Uterus (tissue), 4 donors: ENCODE results near the gene LMBR1L. TPM values are rescaled to one million over a fixed set of nuclear protein-coding genes. Genes with fewer than 3 reads are reported as not detected.

ENCODE experiments used
- DNase-seq, 2 donors: peaks; one replicate each; pipeline ENCODE4 v3.0.0-alpha.2; 2019 to 2020
- H3K27ac ChIP-seq, 2 donors: fragments of 200-600 bp; sonication (generic); 1 replicate in 1 of 2; 2 replicates in 1 of 2; pipeline ENCODE4 v1.5.1; 2016 to 2018
- H3K27me3 ChIP-seq, 2 donors: fragments of 200-600 bp; sonication (generic); one replicate each; pipeline ENCODE4 v1.5.1; 2018 to 2019; ENCODE audit warnings: control low read depth in 1 of 2
- H3K36me3 ChIP-seq, 2 donors: fragments of 200-600 bp; sonication (generic); one replicate each; pipeline ENCODE4 v1.5.1; 2019; ENCODE audit warnings: control low read depth in 1 of 2
- H3K4me1 ChIP-seq, 2 donors: fragments of 200-600 bp; sonication (generic); one replicate each; pipeline ENCODE4 v1.5.1; 2018 to 2019; ENCODE audit warnings: control low read depth in 1 of 2
- H3K4me3 ChIP-seq, 2 donors: fragments of 200-600 bp; sonication (generic); 1 replicate in 1 of 2; 2 replicates in 1 of 2; pipeline ENCODE4 v1.5.1; 2018 to 2019; ENCODE audit warnings: mild to moderate bottlenecking in 1 of 2
- H3K9me3 ChIP-seq, 2 donors: fragments of 200-600 bp; sonication (generic); one replicate each; pipeline ENCODE4 v1.5.1; 2019; ENCODE audit warnings: control low read depth in 1 of 2
- CTCF ChIP-seq, 4 experiments: fragments of 200-600 bp in 2 of 4; fragments of 450-650 bp in 2 of 4; sonication (generic) in 2 of 4; IDR thresholded peaks; one replicate each; pipeline ENCODE4 v1.5.1; 2016 to 2019; ENCODE audit warnings: antibody characterized with exemption in 4 of 4, mild to moderate bottlenecking in 2 of 4, moderate library complexity in 1 of 4
- POLR2A ChIP-seq, 2 donors: fragments of 450-650 bp; IDR thresholded peaks; one replicate each; pipeline ENCODE4 v1.6.1; 2016; ENCODE audit warnings: antibody characterized with exemption in 2 of 2, mild to moderate bottlenecking in 1 of 2, moderate library complexity in 1 of 2
- intact Hi-C: fragments of 100-400 bp; cut with DNase I; formaldehyde crosslinking; loops from one replicate; pipeline ENCODE4 v1.15.1; 2023; ENCODE audit warnings: low total_unique reads
- total RNA-seq, 4 donors: library from RNA; depleted of rRNA in 3 of 4; stranded (reverse); fragments of >200 nt in 3 of 4; gene quantifications; one replicate each; pipeline versions ENCODE4 v1.1.0 to v1.2.4, GENCODE V29; 2014 to 2023
- donor health status: DM: yes; HTN: yes; CAD: no.

Gene LMBR1L
- total RNA-seq, 4 donors from 2014 or later: 22.1 to 114 (median 43.2) TPM

GRCh38 chr12:49109641-49110463 is 795 bp downstream of the LMBR1L start:
- Histone ChIP-seq H3K36me3 (no peaks in the 10 kb centered on the region), H3K4me1 (peaks cover 14 to 15% of the 10 kb centered on the region in 2 donors), H3K27me3 (no peaks in the 10 kb centered on the region), H3K4me3 (peak overlapping the region; percentile 79 to 90), H3K27ac (peak overlapping the region; percentile 94 to 96), H3K9me3 (no peaks in the 10 kb centered on the region)
- peak; percentile 27 to 41 for DNase-seq
- intact Hi-C loops: no loop called here
- TF ChIP-seq POLR2A (IDR thresholded peaks at IDR 0.05) (no peak), CTCF (IDR thresholded peaks at IDR 0.05) (no peak)

GRCh38 chr12:49108958-49109404 is 1.7 kb downstream of the LMBR1L start:
- peak; percentile 88 to 90 for DNase-seq
- peak overlapping the region; percentile 79 to 90 for H3K4me3 ChIP-seq
- peaks cover 14 to 15% of the 10 kb centered on the region in 2 donors for H3K4me1 ChIP-seq
- H3K27me3 ChIP-seq: no peaks in the 10 kb centered on the region
- intact Hi-C loops: no loop called here
- no peaks in the 10 kb centered on the region for H3K36me3 ChIP-seq
- H3K27ac ChIP-seq: peak overlapping the region; percentile 94 to 96
- TF ChIP-seq CTCF (IDR thresholded peaks at IDR 0.05) (peak in 1 of 4 experiments; percentile 11), POLR2A (IDR thresholded peaks at IDR 0.05) (peak; percentile 46 to 56)
- H3K9me3 ChIP-seq: no peaks in the 10 kb centered on the region

GRCh38 chr12:49105504-49106084 is 5.1 kb downstream of the LMBR1L start:
- no peak overlapping the region for H3K4me3 ChIP-seq
- DNase-seq: no peak
- no peaks in the 10 kb centered on the region for H3K36me3 ChIP-seq
- no peak for TF ChIP-seq CTCF (IDR thresholded peaks at IDR 0.05)
- no peak for TF ChIP-seq POLR2A (IDR thresholded peaks at IDR 0.05)
- peaks cover 10 to 14% of the 10 kb centered on the region in 2 donors for H3K4me1 ChIP-seq
- intact Hi-C loops: no loop called here
- peak overlapping the region in 1 of 2 donors; percentile 1 for H3K27ac ChIP-seq
- H3K9me3 ChIP-seq: no peaks in the 10 kb centered on the region
- H3K27me3 ChIP-seq: no peaks in the 10 kb centered on the region

GRCh38 chr12:49104822-49105221 is 5.8 kb downstream of the LMBR1L start:
- peaks cover 10 to 14% of the 10 kb centered on the region in 2 donors for H3K4me1 ChIP-seq
- intact Hi-C loops: no loop called here
- no peaks in the 10 kb centered on the region for H3K36me3 ChIP-seq
- no peak overlapping the region for H3K27ac ChIP-seq
- no peak for TF ChIP-seq CTCF (IDR thresholded peaks at IDR 0.05)
- TF ChIP-seq POLR2A (IDR thresholded peaks at IDR 0.05): no peak
- no peaks in the 10 kb centered on the region for H3K27me3 ChIP-seq
- no peak overlapping the region for H3K4me3 ChIP-seq
- no peak for DNase-seq
- H3K9me3 ChIP-seq: no peaks in the 10 kb centered on the region

- Histone ChIP-seq H3K4me3 (no peak overlapping the region), H3K4me1 (no peaks in the 10 kb centered on the region), H3K36me3 (no peaks in the 10 kb centered on the region), H3K27me3 (no peaks in the 10 kb centered on the region), H3K9me3 (no peaks in the 10 kb centered on the region), H3K27ac (no peak overlapping the region)
- no peak for DNase-seq
- TF ChIP-seq CTCF (IDR thresholded peaks at IDR 0.05): no peak
- no peak for TF ChIP-seq POLR2A (IDR thresholded peaks at IDR 0.05)
- intact Hi-C loops: no loop called here
Observed at GRCh38 chr12:49100380-49100779, 10.3 kb downstream of the LMBR1L start.
